Retinal pigment epithelial cell (primary cell): Measurements from ENCODE around the gene TSPOAP1.

Experiments
- DNase-seq: peaks from one replicate; pipeline ENCODE4 v3.0.0-alpha.2; 2010; ENCODE audit warnings: low read depth
- H3K4me3 ChIP-seq: 2 replicates; pipeline ENCODE4 v1.5.1; 2011; ENCODE audit warnings: mild to moderate bottlenecking, low read length, control low read depth, moderate library complexity
- TF ChIP-seq, protein P1 (sequence below): conservative IDR thresholded peaks from 2 replicates; pipeline ENCODE4 v1.5.1; 2011; ENCODE audit warnings: low read depth, low read length, control low read depth, inconsistent platforms

The TSPOAP1 gene

DNA sequence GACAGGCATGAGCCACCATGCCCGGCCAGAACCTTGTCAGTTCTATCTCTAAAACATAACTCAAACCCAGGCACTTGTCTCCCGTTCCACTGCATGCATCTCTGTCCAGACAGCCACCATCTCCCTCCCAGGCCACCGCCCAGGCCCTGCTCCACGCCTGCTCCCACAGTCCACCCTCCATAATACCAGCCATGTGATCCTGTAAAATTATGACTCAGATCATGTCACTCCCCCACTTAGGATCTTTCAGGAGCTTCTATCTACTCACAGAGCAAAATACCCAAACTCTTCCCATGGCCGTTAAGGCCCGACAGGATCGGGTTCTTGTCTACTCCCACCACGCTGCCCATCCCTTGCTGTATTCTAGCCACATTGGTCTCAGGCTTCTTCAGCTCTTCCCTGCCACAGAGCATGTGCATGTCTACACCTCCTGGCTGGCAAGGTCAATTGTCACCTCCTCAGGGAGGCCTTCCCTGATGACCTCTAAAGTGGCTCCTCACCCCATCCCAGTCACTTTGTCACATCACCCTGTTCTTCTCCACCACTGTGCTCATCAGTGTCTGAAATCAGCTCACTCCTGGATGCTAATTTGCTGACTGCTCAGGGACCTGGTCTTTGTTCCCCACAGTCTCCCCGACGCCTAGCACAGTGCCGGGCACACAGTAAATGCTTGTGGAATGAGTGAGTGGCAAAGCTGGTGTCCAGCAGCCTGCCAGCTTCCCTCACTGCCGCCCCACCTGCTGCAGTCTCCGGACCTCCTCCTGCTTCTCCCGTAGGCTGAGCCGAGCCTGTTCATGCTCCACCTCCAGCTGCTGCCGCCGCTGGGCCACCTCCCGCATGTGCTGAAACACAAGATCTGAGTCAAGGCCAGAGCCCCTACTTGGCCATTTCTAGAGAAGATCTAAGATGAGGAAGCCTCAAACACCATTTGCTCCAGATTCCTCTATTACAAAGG, 6.7 kb downstream of the TSPOAP1 start:
- DNase-seq: no peak
- TF ChIP-seq, protein P1, sequence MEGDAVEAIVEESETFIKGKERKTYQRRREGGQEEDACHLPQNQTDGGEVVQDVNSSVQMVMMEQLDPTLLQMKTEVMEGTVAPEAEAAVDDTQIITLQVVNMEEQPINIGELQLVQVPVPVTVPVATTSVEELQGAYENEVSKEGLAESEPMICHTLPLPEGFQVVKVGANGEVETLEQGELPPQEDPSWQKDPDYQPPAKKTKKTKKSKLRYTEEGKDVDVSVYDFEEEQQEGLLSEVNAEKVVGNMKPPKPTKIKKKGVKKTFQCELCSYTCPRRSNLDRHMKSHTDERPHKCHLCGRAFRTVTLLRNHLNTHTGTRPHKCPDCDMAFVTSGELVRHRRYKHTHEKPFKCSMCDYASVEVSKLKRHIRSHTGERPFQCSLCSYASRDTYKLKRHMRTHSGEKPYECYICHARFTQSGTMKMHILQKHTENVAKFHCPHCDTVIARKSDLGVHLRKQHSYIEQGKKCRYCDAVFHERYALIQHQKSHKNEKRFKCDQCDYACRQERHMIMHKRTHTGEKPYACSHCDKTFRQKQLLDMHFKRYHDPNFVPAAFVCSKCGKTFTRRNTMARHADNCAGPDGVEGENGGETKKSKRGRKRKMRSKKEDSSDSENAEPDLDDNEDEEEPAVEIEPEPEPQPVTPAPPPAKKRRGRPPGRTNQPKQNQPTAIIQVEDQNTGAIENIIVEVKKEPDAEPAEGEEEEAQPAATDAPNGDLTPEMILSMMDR: no peak
- no peak overlapping the region for H3K4me3 ChIP-seq

DNA sequence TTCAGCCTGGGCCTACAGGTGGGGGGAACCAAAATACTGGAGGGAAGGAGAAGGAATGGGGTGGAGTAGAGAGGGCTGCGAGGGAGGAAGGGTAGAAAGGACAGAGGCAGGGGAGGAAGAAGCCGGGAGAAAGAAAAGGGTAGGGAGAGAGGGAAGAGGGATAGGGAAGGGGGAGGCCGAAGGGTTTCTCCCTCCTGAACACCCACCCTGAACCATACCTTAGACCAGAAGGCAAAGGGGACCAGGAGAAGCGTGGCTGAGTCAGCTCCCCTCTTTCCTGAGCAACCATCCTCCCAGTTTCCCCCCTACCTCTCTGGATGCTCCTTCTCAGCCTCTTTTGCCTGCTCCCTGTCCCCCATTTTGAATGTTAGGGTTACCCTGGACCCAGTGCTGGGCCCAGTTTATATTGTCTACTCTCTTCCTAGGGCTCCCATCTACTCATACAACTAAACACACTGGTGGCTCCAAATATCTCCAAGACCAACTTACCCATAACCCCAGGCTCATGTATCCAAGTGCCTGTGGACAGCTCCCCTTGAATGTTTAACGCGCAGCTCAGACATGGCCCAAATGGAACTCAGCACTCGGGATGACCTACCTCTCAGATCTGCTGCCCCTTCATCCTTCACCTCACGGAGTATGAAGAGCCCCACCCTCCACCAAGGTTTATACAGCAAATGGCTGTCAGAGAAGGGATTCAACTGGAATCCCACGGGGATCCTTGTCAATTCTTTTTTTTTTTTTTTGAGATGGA, 7.8 kb downstream of the TSPOAP1 start:
- TF ChIP-seq, protein P1: no peak
- H3K4me3 ChIP-seq: no peak overlapping the region
- no peak for DNase-seq

DNA sequence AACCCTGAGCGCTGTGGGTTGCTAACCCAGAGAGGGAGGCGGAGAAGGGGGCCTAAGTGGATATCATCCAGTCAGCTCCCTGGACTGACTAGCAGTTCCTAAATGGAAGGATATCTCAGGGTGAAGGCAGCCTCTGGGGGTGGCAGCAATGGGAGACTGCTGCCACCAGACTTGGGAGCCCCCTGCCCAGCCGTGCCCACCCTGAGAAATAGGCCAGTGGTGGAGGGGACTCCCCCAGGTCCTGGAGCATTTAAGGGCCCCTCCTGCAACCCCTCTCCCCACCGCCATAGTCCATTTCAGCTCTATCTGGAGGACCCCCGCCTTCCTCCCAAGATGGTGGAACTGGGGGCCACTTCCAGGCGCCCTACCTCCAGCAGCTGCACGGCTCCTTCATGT, 8.4 kb downstream of the TSPOAP1 start:
- TF ChIP-seq, protein P1: no peak
- H3K4me3 ChIP-seq: no peak overlapping the region
- DNase-seq: no peak

DNA sequence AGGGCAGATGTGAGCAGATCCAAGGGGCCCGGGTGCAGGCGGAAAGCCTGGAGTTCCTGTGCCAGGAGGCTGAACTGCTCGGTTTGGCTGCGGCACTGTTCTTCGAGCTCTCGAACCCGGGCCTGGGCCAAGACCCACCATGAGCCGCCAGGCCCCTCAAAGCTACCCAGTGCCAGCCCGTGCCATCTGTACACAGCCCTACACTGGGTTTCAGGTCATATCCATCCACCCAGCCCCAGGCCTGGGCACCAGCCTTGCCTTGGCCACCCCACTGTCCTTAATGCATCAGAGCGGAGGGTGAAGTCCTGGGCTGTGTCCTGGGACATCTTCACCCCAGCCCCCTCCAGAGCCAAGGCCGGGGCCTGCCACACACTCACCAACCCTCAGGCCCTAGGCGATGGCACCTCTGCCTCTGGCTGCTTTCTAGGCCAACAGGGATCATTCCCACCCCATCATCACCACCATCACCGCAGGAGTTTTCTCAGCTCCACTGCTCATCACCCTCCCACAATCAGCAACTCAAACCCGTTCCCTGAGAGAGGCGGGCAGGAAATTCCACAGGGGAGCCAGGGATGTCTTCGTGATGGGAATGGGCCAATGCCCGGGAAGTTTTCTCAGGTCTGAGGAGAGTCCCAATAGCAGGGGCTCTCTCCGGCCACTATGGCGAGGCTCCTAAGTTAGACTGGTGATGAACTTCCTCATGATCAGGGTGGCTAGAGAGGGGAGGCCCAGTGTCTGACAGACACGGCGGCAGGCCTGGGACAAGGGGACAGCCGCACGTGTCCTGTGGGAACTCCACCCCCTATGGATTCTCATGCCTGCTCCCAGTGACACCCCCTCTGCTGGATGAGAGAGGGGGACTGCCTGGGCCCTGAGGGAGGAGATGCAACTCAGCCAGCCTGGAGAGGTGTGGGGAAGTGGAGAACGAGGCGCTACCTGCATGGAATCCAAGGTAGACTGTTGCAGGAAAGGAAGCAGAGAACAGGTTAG, 9.1 kb downstream of the TSPOAP1 start:
- TF ChIP-seq, protein P1: no peak
- no peak overlapping the region for H3K4me3 ChIP-seq
- no peak for DNase-seq

DNA sequence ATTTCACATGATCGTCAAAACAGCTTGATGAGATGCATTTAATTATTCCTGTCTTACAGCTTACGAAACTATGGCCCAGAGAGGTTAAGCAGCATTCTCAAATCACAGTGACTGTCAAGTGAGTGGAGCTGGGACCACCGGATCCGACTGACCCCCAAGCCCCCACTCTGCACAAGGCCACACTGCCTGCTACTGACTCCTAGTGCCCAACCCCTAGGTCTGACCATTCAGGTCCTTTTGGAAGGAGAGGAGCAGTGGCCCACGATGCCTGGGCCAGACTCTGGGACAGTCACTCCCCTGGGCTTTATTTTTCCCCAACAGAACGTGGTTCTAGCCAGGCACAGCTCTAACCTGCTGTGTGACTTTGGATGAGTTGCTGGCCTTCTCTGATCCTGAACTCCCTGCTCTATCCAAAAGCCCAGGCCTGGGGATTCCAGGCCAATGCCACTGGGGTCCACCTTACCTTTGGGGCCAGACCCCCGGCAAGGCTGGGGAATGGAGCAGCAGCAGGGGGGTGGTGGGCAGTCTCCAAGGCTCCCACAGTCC, 9.9 kb downstream of the TSPOAP1 start:
- no peak overlapping the region for H3K4me3 ChIP-seq
- TF ChIP-seq, protein P1: no peak
- DNase-seq: no peak

DNA sequence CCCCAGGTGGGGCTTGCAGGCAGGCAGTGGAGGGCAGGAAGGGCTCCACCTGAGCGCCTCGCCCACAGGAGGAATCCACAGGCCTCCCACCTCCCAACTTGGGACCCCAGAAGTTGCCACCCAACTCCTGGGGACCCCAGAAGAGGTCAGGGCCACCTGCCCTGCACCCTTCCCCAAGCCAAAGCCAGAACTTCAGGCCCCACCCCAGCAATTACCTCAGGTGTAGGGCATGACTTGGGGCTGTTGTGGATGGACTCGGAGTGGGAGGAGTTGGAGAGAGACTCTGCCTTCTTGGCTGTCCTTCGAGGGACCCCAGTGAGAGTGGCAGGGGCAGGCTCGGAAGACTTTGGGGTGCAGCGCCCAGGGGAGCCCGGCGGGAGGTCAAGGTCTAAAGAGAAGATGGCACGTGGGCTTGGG, 10.5 kb downstream of the TSPOAP1 start:
- no peak for DNase-seq
- no peak overlapping the region for H3K4me3 ChIP-seq

More for the DNA sequence above, 10.5 kb downstream of the TSPOAP1 start:
- TF ChIP-seq, protein P1: no peak
